GM23338 (cell line): ENCODE data around the gene ANKRD44. TPM values are rescaled to one million over a fixed set of nuclear protein-coding genes. Genes with fewer than 3 reads are reported as not detected.

Experiments used
- ATAC-seq: fragments of 200-7000 bp; cut with Tn5 transposase; 3 replicates; pipeline ENCODE4 v1.9.1; 2020
- DNase-seq: peaks from one replicate; pipeline ENCODE4 v3.0.0-alpha.2; 2015; ENCODE audit warnings: low spot score
- H2AFZ ChIP-seq: fragments of 200-600 bp; sonication (generic); 2 replicates; pipeline ENCODE4 v1.8.0; 2016; ENCODE audit warnings: antibody characterized with exemption, mild to moderate bottlenecking, moderate library complexity
- H3F3A ChIP-seq: fragments of 200-600 bp; sonication (generic); replicated peaks from 2 replicates; pipeline ENCODE4 v1.8.0; 2017; ENCODE audit warnings: antibody characterized with exemption, mixed run types, low read depth
- H3K27ac ChIP-seq: fragments of 200-600 bp; sonication (generic); 2 replicates; pipeline ENCODE4 v1.6.1; 2016; ENCODE audit warnings: low read depth
- H3K27me3 ChIP-seq: fragments of 200-600 bp; sonication (generic); 2 replicates; pipeline ENCODE4 v1.8.0; 2016; ENCODE audit warnings: mild to moderate bottlenecking, mixed run types, moderate library complexity; ENCODE audit not compliant: insufficient read depth
- H3K36me3 ChIP-seq: fragments of 200-600 bp; sonication (generic); 2 replicates; pipeline ENCODE4 v1.8.0; 2016; ENCODE audit warnings: mild to moderate bottlenecking; ENCODE audit not compliant: insufficient read depth
- H3K4me1 ChIP-seq: fragments of 200-600 bp; sonication (generic); 2 replicates; pipeline ENCODE4 v1.8.0; 2016; ENCODE audit warnings: mild to moderate bottlenecking, moderate library complexity; ENCODE audit not compliant: insufficient read depth
- H3K4me2 ChIP-seq: fragments of 200-600 bp; sonication (generic); 2 replicates; pipeline ENCODE4 v1.7.1; 2017; ENCODE audit warnings: mixed run types
- H3K4me3 ChIP-seq: fragments of 200-600 bp; sonication (generic); 2 replicates; pipeline ENCODE4 v1.6.1; 2016; ENCODE audit warnings: mixed run types
- H3K79me2 ChIP-seq: fragments of 200-600 bp; sonication (generic); replicated peaks from 2 replicates; pipeline ENCODE4 v1.8.0; 2017; ENCODE audit warnings: mild to moderate bottlenecking; ENCODE audit not compliant: insufficient read depth
- H3K9me2 ChIP-seq: fragments of 200-600 bp; sonication (generic); 2 replicates; pipeline ENCODE4 v1.8.0; 2017; ENCODE audit not compliant: insufficient read depth
- H4K20me1 ChIP-seq: fragments of 200-600 bp; sonication (generic); replicated peaks from 2 replicates; pipeline ENCODE4 v1.8.0; 2017; ENCODE audit warnings: mild to moderate bottlenecking; ENCODE audit not compliant: insufficient read depth
- H3K27ac Mint-ChIP-seq: 2 replicates; pipeline ENCODE4 v1.8.0; 2020; ENCODE audit warnings: inconsistent platforms, mild to moderate bottlenecking, moderate library complexity, mixed read lengths
- H3K27me3 Mint-ChIP-seq: 3 replicates; pipeline ENCODE4 v1.8.0; 2022; ENCODE audit warnings: low read depth, mild to moderate bottlenecking, moderate library complexity, mixed read lengths, inconsistent platforms; ENCODE audit not compliant: insufficient read depth, poor library complexity
- H3K36me3 Mint-ChIP-seq: 3 replicates; pipeline ENCODE4 v1.8.0; 2021; ENCODE audit warnings: low read depth, mild to moderate bottlenecking, inconsistent platforms, moderate library complexity, mixed read lengths
- H3K4me1 Mint-ChIP-seq: 3 replicates; pipeline ENCODE4 v1.8.0; 2020; ENCODE audit warnings: mild to moderate bottlenecking, inconsistent platforms, mixed read lengths
- H3K4me3 Mint-ChIP-seq: 3 replicates; pipeline ENCODE4 v1.8.0; 2021; ENCODE audit warnings: moderate library complexity, mild to moderate bottlenecking, inconsistent platforms, mixed read lengths
- H3K9me3 Mint-ChIP-seq: 3 replicates; pipeline ENCODE4 v1.8.0; 2020; ENCODE audit warnings: moderate library complexity, mild to moderate bottlenecking, inconsistent platforms, mixed read lengths
- CREB1 ChIP-seq: fragments of 250-450 bp; sonication (Bioruptor Pico); IDR thresholded peaks from 2 replicates; pipeline ENCODE4 v1.5.0; 2020; ENCODE audit warnings: low read depth, mild to moderate bottlenecking, moderate library complexity
- ETS1 ChIP-seq: IDR thresholded peaks from 2 replicates; pipeline ENCODE4 v1.6.1; 2016; ENCODE audit warnings: antibody characterized with exemption
- EZH2 ChIP-seq: fragments of 200-600 bp; sonication (generic); IDR thresholded peaks from one replicate; pipeline ENCODE4 v1.8.0; 2017; ENCODE audit warnings: antibody characterized with exemption, mild to moderate bottlenecking, low read depth; ENCODE audit not compliant: unreplicated experiment
- NANOG ChIP-seq: IDR thresholded peaks from 2 replicates; pipeline ENCODE4 v1.6.1; 2016; ENCODE audit warnings: antibody characterized with exemption, borderline replicate concordance
- STAT1 ChIP-seq: IDR thresholded peaks from one replicate; pipeline ENCODE4 v1.6.1; 2016; ENCODE audit warnings: antibody characterized with exemption; ENCODE audit not compliant: unreplicated experiment
- ZNF331 ChIP-seq: fragments of 250-450 bp; sonication (Bioruptor Pico); IDR thresholded peaks from 2 replicates; pipeline ENCODE4 v1.5.0; 2020; ENCODE audit warnings: low read depth, mild to moderate bottlenecking, moderate library complexity
- ZNF462 ChIP-seq: fragments of 250-450 bp; sonication (Bioruptor Pico); IDR thresholded peaks from 2 replicates; pipeline ENCODE4 v1.5.0; 2020; ENCODE audit warnings: mild to moderate bottlenecking, moderate library complexity
- polyA plus RNA-seq: library from polyadenylated mRNA; unstranded; fragments of >200 nt; fragmentation: Nextera tagmentation; extraction: Ambion mirVana; gene quantifications from 2 replicates; pipeline ENCODE4 v1.2.1, GENCODE V29; 2016
- total RNA-seq: library from RNA; depleted of rRNA; stranded (reverse); fragments of >200 nt; shearing (Covaris generic); gene quantifications from 2 replicates; pipeline ENCODE4 v1.2.3, GENCODE V29; 2014

ANKRD44 gene
- total and polyA plus RNA-seq, 2 experiments from 2014 or later: 0.44 to 0.56 TPM

- ATAC-seq: peak; percentile 55
- H3K4me1 Mint-ChIP-seq: peaks cover 13% of the 10 kb centered on the region
- DNase-seq: peak; percentile 63
- peak overlapping the region; percentile 85 for H3K4me3 Mint-ChIP-seq
- no peaks in the 10 kb centered on the region; the same call in 1 of the 2 replicates for H3F3A ChIP-seq
- H2AFZ ChIP-seq: peak overlapping the region; percentile 98
- H3K4me2 ChIP-seq: peak overlapping the region; percentile 97
- H3K79me2 ChIP-seq: no peaks in the 10 kb centered on the region
- H3K36me3 Mint-ChIP-seq: no peaks in the 10 kb centered on the region
- no peak overlapping the region for H3K27ac Mint-ChIP-seq
- TF ChIP-seq ETS1 (no peak), CREB1 (CRISPR knock-in tag) (no peak), EZH2 (peak; percentile 70)
- no peaks in the 10 kb centered on the region for H3K9me3 Mint-ChIP-seq
- H3K4me1 ChIP-seq: peaks cover 13% of the 10 kb centered on the region
- peaks cover 42% of the 10 kb centered on the region for H3K27me3 ChIP-seq
- H3K4me3 ChIP-seq: peak overlapping the region; percentile 84
- no peaks in the 10 kb centered on the region for H3K36me3 ChIP-seq
- no peaks in the 10 kb centered on the region for H3K9me2 ChIP-seq
- no peak overlapping the region for H3K27ac ChIP-seq
- H3K27me3 Mint-ChIP-seq: peaks cover 32% of the 10 kb centered on the region
- H4K20me1 ChIP-seq: peaks cover 5% of the 10 kb centered on the region; the same call in 1 of the 2 replicates
Measured at GRCh38 chr2:197309691-197310231, 819 bp downstream of the ANKRD44 start.

GRCh38 chr2:197308996-197309690 lies 1.4 kb downstream of the ANKRD44 start:
- H3F3A ChIP-seq: no peaks in the 10 kb centered on the region; the same call in 1 of the 2 replicates
- no peaks in the 10 kb centered on the region for H3K9me3 Mint-ChIP-seq
- H3K36me3 ChIP-seq: no peaks in the 10 kb centered on the region
- H3K4me1 Mint-ChIP-seq: peaks cover 13% of the 10 kb centered on the region
- no peaks in the 10 kb centered on the region for H3K79me2 ChIP-seq
- peak overlapping the region; percentile 84 for H3K4me3 ChIP-seq
- no peak overlapping the region for H3K27ac Mint-ChIP-seq
- H4K20me1 ChIP-seq: peaks cover 5% of the 10 kb centered on the region; the same call in 1 of the 2 replicates
- H3K36me3 Mint-ChIP-seq: no peaks in the 10 kb centered on the region
- no peak for DNase-seq
- H3K4me1 ChIP-seq: peaks cover 13% of the 10 kb centered on the region
- H3K4me3 Mint-ChIP-seq: peak overlapping the region; percentile 85
- H3K27me3 ChIP-seq: peaks cover 42% of the 10 kb centered on the region
- peak overlapping the region; percentile 98 for H2AFZ ChIP-seq
- ATAC-seq: no peak
- no peak overlapping the region for H3K27ac ChIP-seq
- peaks cover 32% of the 10 kb centered on the region for H3K27me3 Mint-ChIP-seq
- H3K9me2 ChIP-seq: no peaks in the 10 kb centered on the region
- peak overlapping the region; percentile 97 for H3K4me2 ChIP-seq
- no peak for TF ChIP-seq CREB1 (CRISPR knock-in tag)
- TF ChIP-seq ZNF462 (CRISPR knock-in tag): no peak
- no peak for TF ChIP-seq STAT1
- no peak for TF ChIP-seq ZNF331 (CRISPR knock-in tag)
- no peak for TF ChIP-seq NANOG
- no peak for TF ChIP-seq ETS1
